C4-2B (cell line): Measurements from ENCODE around the gene C1orf50.

Source experiments
- ZFX ChIP-seq: fragments of 450-650 bp; IDR thresholded peaks from 2 replicates; pipeline ENCODE4 v1.6.1; 2017
- TF ChIP-seq, protein P1 (sequence below): fragments of 450-650 bp; conservative IDR thresholded peaks from 2 replicates; pipeline ENCODE4 v1.5.1; 2017; ENCODE audit warnings: mild to moderate bottlenecking

DNA sequence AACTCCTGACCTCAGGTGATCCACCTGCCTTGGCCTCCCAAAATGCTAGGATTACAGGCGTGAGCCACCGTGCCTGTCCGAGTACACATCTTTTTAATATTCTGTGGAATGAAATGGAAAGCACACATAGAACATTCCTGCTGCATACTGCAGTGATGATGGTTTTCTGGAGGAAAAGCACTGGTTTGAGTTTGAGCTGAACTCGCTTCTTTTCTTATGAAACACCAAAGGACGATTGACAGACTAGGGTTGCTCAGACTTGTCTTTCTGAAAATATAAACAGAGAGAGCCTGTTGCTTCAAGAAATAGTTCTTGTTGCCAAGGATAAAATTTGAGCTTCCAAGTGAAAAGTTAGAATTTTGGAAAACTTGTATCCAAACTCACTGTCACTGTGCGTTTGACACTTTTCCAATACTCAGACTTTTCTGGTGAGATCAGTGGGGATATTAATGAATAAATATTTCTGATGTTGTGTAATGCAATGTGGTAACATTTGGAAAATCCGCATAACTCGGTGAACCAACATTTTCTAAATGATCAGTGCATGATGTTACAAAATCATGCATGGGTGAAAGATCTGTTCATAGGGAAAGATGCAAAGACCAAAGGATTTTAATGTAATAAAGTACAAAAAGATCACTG, 34.9 kb downstream of the C1orf50 start:
- TF ChIP-seq, protein P1, sequence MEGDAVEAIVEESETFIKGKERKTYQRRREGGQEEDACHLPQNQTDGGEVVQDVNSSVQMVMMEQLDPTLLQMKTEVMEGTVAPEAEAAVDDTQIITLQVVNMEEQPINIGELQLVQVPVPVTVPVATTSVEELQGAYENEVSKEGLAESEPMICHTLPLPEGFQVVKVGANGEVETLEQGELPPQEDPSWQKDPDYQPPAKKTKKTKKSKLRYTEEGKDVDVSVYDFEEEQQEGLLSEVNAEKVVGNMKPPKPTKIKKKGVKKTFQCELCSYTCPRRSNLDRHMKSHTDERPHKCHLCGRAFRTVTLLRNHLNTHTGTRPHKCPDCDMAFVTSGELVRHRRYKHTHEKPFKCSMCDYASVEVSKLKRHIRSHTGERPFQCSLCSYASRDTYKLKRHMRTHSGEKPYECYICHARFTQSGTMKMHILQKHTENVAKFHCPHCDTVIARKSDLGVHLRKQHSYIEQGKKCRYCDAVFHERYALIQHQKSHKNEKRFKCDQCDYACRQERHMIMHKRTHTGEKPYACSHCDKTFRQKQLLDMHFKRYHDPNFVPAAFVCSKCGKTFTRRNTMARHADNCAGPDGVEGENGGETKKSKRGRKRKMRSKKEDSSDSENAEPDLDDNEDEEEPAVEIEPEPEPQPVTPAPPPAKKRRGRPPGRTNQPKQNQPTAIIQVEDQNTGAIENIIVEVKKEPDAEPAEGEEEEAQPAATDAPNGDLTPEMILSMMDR: no peak
- no peak for TF ChIP-seq ZFX
